GM23338 (cell line): Measurements from ENCODE around the gene NRROS. TPM values are rescaled to one million over a fixed set of nuclear protein-coding genes. Genes with fewer than 3 reads are reported as not detected.

ENCODE experiments used
- ATAC-seq: fragments of 200-7000 bp; cut with Tn5 transposase; 3 replicates; pipeline ENCODE4 v1.9.1; 2020
- DNase-seq: peaks from one replicate; pipeline ENCODE4 v3.0.0-alpha.2; 2015; ENCODE audit warnings: low spot score
- H2AFZ ChIP-seq: fragments of 200-600 bp; sonication (generic); 2 replicates; pipeline ENCODE4 v1.8.0; 2016; ENCODE audit warnings: antibody characterized with exemption, mild to moderate bottlenecking, moderate library complexity
- H3F3A ChIP-seq: fragments of 200-600 bp; sonication (generic); replicated peaks from 2 replicates; pipeline ENCODE4 v1.8.0; 2017; ENCODE audit warnings: antibody characterized with exemption, mixed run types, low read depth
- H3K27ac ChIP-seq: fragments of 200-600 bp; sonication (generic); 2 replicates; pipeline ENCODE4 v1.6.1; 2016; ENCODE audit warnings: low read depth
- H3K27me3 ChIP-seq: fragments of 200-600 bp; sonication (generic); 2 replicates; pipeline ENCODE4 v1.8.0; 2016; ENCODE audit warnings: mild to moderate bottlenecking, mixed run types, moderate library complexity; ENCODE audit not compliant: insufficient read depth
- H3K36me3 ChIP-seq: fragments of 200-600 bp; sonication (generic); 2 replicates; pipeline ENCODE4 v1.8.0; 2016; ENCODE audit warnings: mild to moderate bottlenecking; ENCODE audit not compliant: insufficient read depth
- H3K4me1 ChIP-seq: fragments of 200-600 bp; sonication (generic); 2 replicates; pipeline ENCODE4 v1.8.0; 2016; ENCODE audit warnings: mild to moderate bottlenecking, moderate library complexity; ENCODE audit not compliant: insufficient read depth
- H3K4me2 ChIP-seq: fragments of 200-600 bp; sonication (generic); 2 replicates; pipeline ENCODE4 v1.7.1; 2017; ENCODE audit warnings: mixed run types
- H3K4me3 ChIP-seq: fragments of 200-600 bp; sonication (generic); 2 replicates; pipeline ENCODE4 v1.6.1; 2016; ENCODE audit warnings: mixed run types
- H3K79me2 ChIP-seq: fragments of 200-600 bp; sonication (generic); replicated peaks from 2 replicates; pipeline ENCODE4 v1.8.0; 2017; ENCODE audit warnings: mild to moderate bottlenecking; ENCODE audit not compliant: insufficient read depth
- H3K9me2 ChIP-seq: fragments of 200-600 bp; sonication (generic); 2 replicates; pipeline ENCODE4 v1.8.0; 2017; ENCODE audit not compliant: insufficient read depth
- H4K20me1 ChIP-seq: fragments of 200-600 bp; sonication (generic); replicated peaks from 2 replicates; pipeline ENCODE4 v1.8.0; 2017; ENCODE audit warnings: mild to moderate bottlenecking; ENCODE audit not compliant: insufficient read depth
- H3K27ac Mint-ChIP-seq: 2 replicates; pipeline ENCODE4 v1.8.0; 2020; ENCODE audit warnings: inconsistent platforms, mild to moderate bottlenecking, moderate library complexity, mixed read lengths
- H3K27me3 Mint-ChIP-seq: 3 replicates; pipeline ENCODE4 v1.8.0; 2022; ENCODE audit warnings: low read depth, mild to moderate bottlenecking, moderate library complexity, mixed read lengths, inconsistent platforms; ENCODE audit not compliant: insufficient read depth, poor library complexity
- H3K36me3 Mint-ChIP-seq: 3 replicates; pipeline ENCODE4 v1.8.0; 2021; ENCODE audit warnings: low read depth, mild to moderate bottlenecking, inconsistent platforms, moderate library complexity, mixed read lengths
- H3K4me1 Mint-ChIP-seq: 3 replicates; pipeline ENCODE4 v1.8.0; 2020; ENCODE audit warnings: mild to moderate bottlenecking, inconsistent platforms, mixed read lengths
- H3K4me3 Mint-ChIP-seq: 3 replicates; pipeline ENCODE4 v1.8.0; 2021; ENCODE audit warnings: moderate library complexity, mild to moderate bottlenecking, inconsistent platforms, mixed read lengths
- H3K9me3 Mint-ChIP-seq: 3 replicates; pipeline ENCODE4 v1.8.0; 2020; ENCODE audit warnings: moderate library complexity, mild to moderate bottlenecking, inconsistent platforms, mixed read lengths
- CREB1 ChIP-seq: fragments of 250-450 bp; sonication (Bioruptor Pico); IDR thresholded peaks from 2 replicates; pipeline ENCODE4 v1.5.0; 2020; ENCODE audit warnings: low read depth, mild to moderate bottlenecking, moderate library complexity
- CTCF ChIP-seq, 2 experiments: fragments of 200-600 bp in 1 of 2; sonication (generic) in 1 of 2; conservative IDR thresholded peaks; 2 replicates each; pipeline versions ENCODE4 v1.5.1 to v1.6.1; 2016 to 2017; ENCODE audit warnings: antibody characterized with exemption in 2 of 2, low read depth in 2 of 2, mild to moderate bottlenecking in 2 of 2, moderate library complexity in 1 of 2
- ETS1 ChIP-seq: IDR thresholded peaks from 2 replicates; pipeline ENCODE4 v1.6.1; 2016; ENCODE audit warnings: antibody characterized with exemption
- EZH2 ChIP-seq: fragments of 200-600 bp; sonication (generic); IDR thresholded peaks from one replicate; pipeline ENCODE4 v1.8.0; 2017; ENCODE audit warnings: antibody characterized with exemption, mild to moderate bottlenecking, low read depth; ENCODE audit not compliant: unreplicated experiment
- EZH2phosphoT487 ChIP-seq: fragments of 200-600 bp; sonication (generic); IDR thresholded peaks from one replicate; pipeline ENCODE4 v1.8.1; 2018; ENCODE audit warnings: antibody characterized with exemption; ENCODE audit not compliant: unreplicated experiment
- JUNB ChIP-seq: IDR thresholded peaks from one replicate; pipeline ENCODE4 v1.6.1; 2016; ENCODE audit warnings: antibody characterized with exemption; ENCODE audit not compliant: unreplicated experiment
- NANOG ChIP-seq: IDR thresholded peaks from 2 replicates; pipeline ENCODE4 v1.6.1; 2016; ENCODE audit warnings: antibody characterized with exemption, borderline replicate concordance
- REST ChIP-seq: IDR thresholded peaks from one replicate; pipeline ENCODE4 v1.6.1; 2018; ENCODE audit warnings: antibody characterized with exemption; ENCODE audit not compliant: unreplicated experiment
- STAT1 ChIP-seq: IDR thresholded peaks from one replicate; pipeline ENCODE4 v1.6.1; 2016; ENCODE audit warnings: antibody characterized with exemption; ENCODE audit not compliant: unreplicated experiment
- ZNF462 ChIP-seq: fragments of 250-450 bp; sonication (Bioruptor Pico); IDR thresholded peaks from 2 replicates; pipeline ENCODE4 v1.5.0; 2020; ENCODE audit warnings: mild to moderate bottlenecking, moderate library complexity
- polyA plus RNA-seq: library from polyadenylated mRNA; unstranded; fragments of >200 nt; fragmentation: Nextera tagmentation; extraction: Ambion mirVana; gene quantifications from 2 replicates; pipeline ENCODE4 v1.2.1, GENCODE V29; 2016
- total RNA-seq: library from RNA; depleted of rRNA; stranded (reverse); fragments of >200 nt; shearing (Covaris generic); gene quantifications from 2 replicates; pipeline ENCODE4 v1.2.3, GENCODE V29; 2014

NRROS gene
- total and polyA plus RNA-seq, 2 experiments from 2014 or later: 2.3 to 8.5 TPM

GRCh38 chr3:196697270-196697669 lies 57.8 kb downstream of the NRROS start (continued):
- TF ChIP-seq CTCF (conservative IDR thresholded peaks at IDR 0.05; ENCODE audit: low read depth in 2 of 2): no peak

- Mint-ChIP-seq H3K36me3 (no peaks in the 10 kb centered on the region), H3K9me3 (no peaks in the 10 kb centered on the region), H3K27me3 (peaks cover 1% of the 10 kb centered on the region), H3K4me1 (no peaks in the 10 kb centered on the region), H3K27ac (no peak overlapping the region), H3K4me3 (no peak overlapping the region)
- H3K27me3 ChIP-seq: no peaks in the 10 kb centered on the region
- peak overlapping the region; percentile 28; the same call in 1 of the 2 replicates for H2AFZ ChIP-seq
- H3K4me1 ChIP-seq: no peaks in the 10 kb centered on the region
- ATAC-seq: no peak
- DNase-seq: no peak
- no peaks in the 10 kb centered on the region for H4K20me1 ChIP-seq
- H3K79me2 ChIP-seq: no peaks in the 10 kb centered on the region
- H3K4me3 ChIP-seq: no peak overlapping the region
- H3F3A ChIP-seq: no peaks in the 10 kb centered on the region; the same call in 1 of the 2 replicates
- no peaks in the 10 kb centered on the region for H3K9me2 ChIP-seq
- H3K4me2 ChIP-seq: no peak overlapping the region
- no peaks in the 10 kb centered on the region for H3K36me3 ChIP-seq
- no peak overlapping the region for H3K27ac ChIP-seq
- TF ChIP-seq ETS1 (no peak), REST (no peak), JUNB (no peak), CTCF (conservative IDR thresholded peaks at IDR 0.05; ENCODE audit: low read depth in 2 of 2) (no peak), ZNF462 (no peak), EZH2phosphoT487 (no peak), NANOG (no peak), STAT1 (no peak), EZH2 (no peak), CREB1 (CRISPR knock-in tag) (no peak)
Observed at GRCh38 chr3:196699749-196700148, 60.3 kb downstream of the NRROS start.
